Astrocyte of the spinal cord (primary cell): ENCODE results near the gene UVRAG.

Experiments
- DNase-seq: peaks from one replicate; pipeline ENCODE4 v3.0.0; 2011; ENCODE audit warnings: low read depth, low spot score
- H3K4me3 ChIP-seq: 2 replicates; pipeline ENCODE4 v1.5.1; 2011; ENCODE audit warnings: low read depth, mild to moderate bottlenecking, low read length, moderate library complexity
- CTCF ChIP-seq: IDR thresholded peaks from 2 replicates; pipeline ENCODE4 v1.5.1; 2012; ENCODE audit warnings: low read depth, mild to moderate bottlenecking, low read length, inconsistent platforms
- in situ Hi-C: cut with HindIII; loops from 2 replicates; pipeline ENCODE4 v1.10.0; 2017; ENCODE audit warnings: low sequenced_read_pairs

The UVRAG gene

GRCh38 chr11:75813124-75813523 is 1.9 kb upstream of the UVRAG start:
- no peak overlapping the region for H3K4me3 ChIP-seq
- in situ Hi-C loops = no loop called here

GRCh38 chr11:75813622-75814039 is 1.4 kb upstream of the UVRAG start:
- TF ChIP-seq CTCF = no peak
- no peak overlapping the region for H3K4me3 ChIP-seq
- no peak for DNase-seq
- in situ Hi-C loops = no loop called here

More at GRCh38 chr11:75813124-75813523, 1.9 kb upstream of the UVRAG start:
- no peak for TF ChIP-seq CTCF
- no peak for DNase-seq

- peak overlapping the region; percentile 87 for H3K4me3 ChIP-seq
- DNase-seq = no peak
- TF ChIP-seq CTCF = no peak
- in situ Hi-C loops = no loop called here
These were observed 690 bp upstream of the UVRAG start for GRCh38 chr11:75814363-75814676.

GRCh38 chr11:75815345-75816168 is 547 bp downstream of the UVRAG start:
- DNase-seq = peak; percentile 52
- in situ Hi-C loops = no loop called here
- TF ChIP-seq CTCF = no peak
- peak overlapping the region; percentile 87 for H3K4me3 ChIP-seq

GRCh38 chr11:75816561-75817239 is 1.7 kb downstream of the UVRAG start:
- in situ Hi-C loops = no loop called here
- peak overlapping the region; percentile 87 for H3K4me3 ChIP-seq
- no peak for TF ChIP-seq CTCF
- no peak for DNase-seq

GRCh38 chr11:75820645-75821044 is 5.6 kb downstream of the UVRAG start:
- H3K4me3 ChIP-seq = no peak overlapping the region
- in situ Hi-C loops = no loop called here
- TF ChIP-seq CTCF = no peak
- peak; percentile 12 for DNase-seq
